SU-DHL-6 (cell line): ENCODE data around the gene ZNF738.

Experiments
- H2AFZ ChIP-seq: fragments of 200-600 bp; sonication (generic); 2 replicates; pipeline ENCODE4 v1.6.1; 2014; ENCODE audit warnings: low read depth, mild to moderate bottlenecking, moderate library complexity, mixed read lengths, antibody characterized with exemption, low read length; ENCODE audit not compliant: severe bottlenecking
- H3F3A ChIP-seq: fragments of 200-600 bp; shearing (Covaris generic); 2 replicates; pipeline ENCODE4 v1.6.0; 2016; ENCODE audit warnings: antibody characterized with exemption, mild to moderate bottlenecking; ENCODE audit not compliant: insufficient read depth
- H3K27ac ChIP-seq: fragments of 200-600 bp; sonication (generic); 2 replicates; pipeline ENCODE4 v1.5.1; 2016; ENCODE audit warnings: low read depth, mild to moderate bottlenecking, low read length, moderate library complexity, mixed read lengths
- H3K27me3 ChIP-seq: fragments of 200-600 bp; sonication (generic), shearing (Covaris generic); 2 replicates; pipeline ENCODE4 v1.6.0; 2014; ENCODE audit warnings: mild to moderate bottlenecking, low read length
- H3K36me3 ChIP-seq: fragments of 200-600 bp; sonication (generic); 2 replicates; pipeline ENCODE4 v1.6.1; 2014; ENCODE audit warnings: mild to moderate bottlenecking, low read length, mixed read lengths
- H3K4me2 ChIP-seq: fragments of 300-600, 200-600 bp; shearing (Covaris generic), sonication (generic); 2 replicates; pipeline ENCODE4 v1.6.0; 2014; ENCODE audit warnings: low read length, low read depth, mild to moderate bottlenecking; ENCODE audit not compliant: poor library complexity, severe bottlenecking
- H3K4me3 ChIP-seq: fragments of 200-600 bp; sonication (generic); 2 replicates; pipeline ENCODE4 v1.5.1; 2014; ENCODE audit warnings: antibody characterized with exemption, low read length, mild to moderate bottlenecking, mixed read lengths; ENCODE audit not compliant: insufficient read depth, poor library complexity, severe bottlenecking
- H3K79me2 ChIP-seq: fragments of 200-600 bp; sonication (generic); 2 replicates; pipeline ENCODE4 v1.6.1; 2014; ENCODE audit warnings: mild to moderate bottlenecking, low read length, moderate library complexity; ENCODE audit not compliant: insufficient read depth
- H3K9ac ChIP-seq: fragments of 200-600 bp; sonication (generic); 2 replicates; pipeline ENCODE4 v1.7.0; 2014; ENCODE audit warnings: mild to moderate bottlenecking, low read length
- H3K9me2 ChIP-seq: fragments of 200-600 bp; sonication (generic); replicated peaks from 2 replicates; pipeline ENCODE4 v1.6.1; 2014; ENCODE audit warnings: low read length; ENCODE audit not compliant: insufficient read depth
- H3K9me3 ChIP-seq: fragments of 200-600 bp; sonication (generic); 2 replicates; pipeline ENCODE4 v1.6.1; 2014; ENCODE audit warnings: low read length, mixed read lengths; ENCODE audit not compliant: insufficient read depth
- H4K20me1 ChIP-seq: fragments of 200-600 bp; sonication (generic); 2 replicates; pipeline ENCODE4 v1.6.1; 2014; ENCODE audit warnings: low read depth, mild to moderate bottlenecking, antibody characterized with exemption, low read length, moderate library complexity, mixed read lengths
- EZH2phosphoT487 ChIP-seq: fragments of 200-600 bp; sonication (generic), shearing (Covaris generic); conservative IDR thresholded peaks from 2 replicates; pipeline ENCODE4 v1.6.1; 2018; ENCODE audit warnings: mild to moderate bottlenecking, antibody characterized with exemption, low read length, moderate library complexity, mixed read lengths
- TF ChIP-seq, protein P1 (sequence below): fragments of 200-600 bp; sonication (generic); IDR thresholded peaks from one replicate; pipeline ENCODE4 v1.5.1; 2017; ENCODE audit warnings: antibody characterized with exemption, mild to moderate bottlenecking, low read length, moderate library complexity; ENCODE audit not compliant: insufficient read depth, poor library complexity, severe bottlenecking

ZNF738 gene

GRCh38 chr19:21423057-21424041 is 64.5 kb downstream of the ZNF738 start:
- TF ChIP-seq EZH2phosphoT487, result no peak
- TF ChIP-seq, protein P1, sequence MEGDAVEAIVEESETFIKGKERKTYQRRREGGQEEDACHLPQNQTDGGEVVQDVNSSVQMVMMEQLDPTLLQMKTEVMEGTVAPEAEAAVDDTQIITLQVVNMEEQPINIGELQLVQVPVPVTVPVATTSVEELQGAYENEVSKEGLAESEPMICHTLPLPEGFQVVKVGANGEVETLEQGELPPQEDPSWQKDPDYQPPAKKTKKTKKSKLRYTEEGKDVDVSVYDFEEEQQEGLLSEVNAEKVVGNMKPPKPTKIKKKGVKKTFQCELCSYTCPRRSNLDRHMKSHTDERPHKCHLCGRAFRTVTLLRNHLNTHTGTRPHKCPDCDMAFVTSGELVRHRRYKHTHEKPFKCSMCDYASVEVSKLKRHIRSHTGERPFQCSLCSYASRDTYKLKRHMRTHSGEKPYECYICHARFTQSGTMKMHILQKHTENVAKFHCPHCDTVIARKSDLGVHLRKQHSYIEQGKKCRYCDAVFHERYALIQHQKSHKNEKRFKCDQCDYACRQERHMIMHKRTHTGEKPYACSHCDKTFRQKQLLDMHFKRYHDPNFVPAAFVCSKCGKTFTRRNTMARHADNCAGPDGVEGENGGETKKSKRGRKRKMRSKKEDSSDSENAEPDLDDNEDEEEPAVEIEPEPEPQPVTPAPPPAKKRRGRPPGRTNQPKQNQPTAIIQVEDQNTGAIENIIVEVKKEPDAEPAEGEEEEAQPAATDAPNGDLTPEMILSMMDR, result no peak
- no peaks in the 10 kb centered on the region for H3K9me2 ChIP-seq
- no peaks in the 10 kb centered on the region for H3K27me3 ChIP-seq
- no peak overlapping the region for H3K27ac ChIP-seq
- no peaks in the 10 kb centered on the region for H3K79me2 ChIP-seq
- peaks cover 58% of the 10 kb centered on the region for H3K9me3 ChIP-seq
- no peaks in the 10 kb centered on the region for H4K20me1 ChIP-seq
- no peak overlapping the region for H3K9ac ChIP-seq
- H3F3A ChIP-seq, result no peaks in the 10 kb centered on the region
- peaks cover 34% of the 10 kb centered on the region for H3K36me3 ChIP-seq
- H3K4me3 ChIP-seq, result no peak overlapping the region
- H3K4me2 ChIP-seq, result no peak overlapping the region
- no peak overlapping the region for H2AFZ ChIP-seq
